Measurements from ENCODE around the gene MEIS3. TPM values are rescaled to one million over a fixed set of nuclear protein-coding genes. Genes with fewer than 3 reads are reported as not detected.

Gene MEIS3
- total RNA-seq, 2 experiments from 2014 or later, result 1.3 TPM; not detected in 1

GRCh38 chr19:47417746-47418691, 1.3 kb downstream of the MEIS3 start:
- Histone ChIP-seq H4K20me1 (ENCODE audit: insufficient read depth, low read length) (no peaks in the 10 kb centered on the region), H3K36me3 (ENCODE audit: insufficient read depth, low read length) (no peaks in the 10 kb centered on the region), H3K79me2 (ENCODE audit: insufficient read depth, low read depth, low read length) (no peaks in the 10 kb centered on the region), H3K4me3 (ENCODE audit: low read depth, low read length, poor library complexity, severe bottlenecking) (no peak overlapping the region), H2AFZ (ENCODE audit: low read length) (no peak overlapping the region), H3K9me2 (ENCODE audit: insufficient read depth, low read length) (no peaks in the 10 kb centered on the region), H3K4me2 (ENCODE audit: low read length) (no peak overlapping the region), H3K9me3 (ENCODE audit: low read length) (no peaks in the 10 kb centered on the region), H3K27ac (ENCODE audit: low read depth, low read length, poor library complexity, severe bottlenecking) (no peak overlapping the region), H3K4me1 (ENCODE audit: insufficient read depth, low read length, poor library complexity, severe bottlenecking) (no peaks in the 10 kb centered on the region)
- ChIA-PET POLR2A (no interaction called here), CTCF (ENCODE audit: unreplicated experiment) (no interaction called here)
- TF ChIP-seq CTCF (conservative IDR thresholded peaks at IDR 0.05; ENCODE audit: low read length), result no peak
- TF ChIP-seq EZH2phosphoT487 (IDR thresholded peaks at IDR 0.05; ENCODE audit: borderline replicate concordance, low read depth, low read length), result no peak
- DNase-seq (ENCODE audit: low spot score), result no peak
- BruUV-seq (replicated peaks), result no TSS peak
- intact Hi-C loops (cut with micrococcal nuclease; ENCODE audit: unreplicated experiment), result no loop called here

GRCh38 chr19:47417107-47417745, 2.1 kb downstream of the MEIS3 start:
- H2AFZ ChIP-seq (ENCODE audit: low read length), result no peak overlapping the region
- no peak overlapping the region for H3K4me3 ChIP-seq (ENCODE audit: low read depth, low read length, poor library complexity, severe bottlenecking)
- intact Hi-C loops (cut with micrococcal nuclease; ENCODE audit: unreplicated experiment), result no loop called here
- no peaks in the 10 kb centered on the region for H3K79me2 ChIP-seq (ENCODE audit: insufficient read depth, low read depth, low read length)
- no peaks in the 10 kb centered on the region for H3K9me2 ChIP-seq (ENCODE audit: insufficient read depth, low read length)
- H3K9me3 ChIP-seq (ENCODE audit: low read length), result no peaks in the 10 kb centered on the region
- TF ChIP-seq EZH2phosphoT487 (IDR thresholded peaks at IDR 0.05; ENCODE audit: borderline replicate concordance, low read depth, low read length), result no peak
- no peak for TF ChIP-seq CTCF (conservative IDR thresholded peaks at IDR 0.05; ENCODE audit: low read length)
- H3K36me3 ChIP-seq (ENCODE audit: insufficient read depth, low read length), result no peaks in the 10 kb centered on the region
- no peak overlapping the region for H3K4me2 ChIP-seq (ENCODE audit: low read length)
- H3K4me1 ChIP-seq (ENCODE audit: insufficient read depth, low read length, poor library complexity, severe bottlenecking), result no peaks in the 10 kb centered on the region
- BruUV-seq (replicated peaks), result no TSS peak
- H3K27ac ChIP-seq (ENCODE audit: low read depth, low read length, poor library complexity, severe bottlenecking), result no peak overlapping the region
- no peak for DNase-seq (ENCODE audit: low spot score)
- no peaks in the 10 kb centered on the region for H4K20me1 ChIP-seq (ENCODE audit: insufficient read depth, low read length)
- ChIA-PET CTCF (ENCODE audit: unreplicated experiment) (no interaction called here), POLR2A (no interaction called here)

- H2AFZ ChIP-seq (ENCODE audit: low read length), result no peak overlapping the region
- DNase-seq (ENCODE audit: low spot score), result no peak
- no peaks in the 10 kb centered on the region for H3K79me2 ChIP-seq (ENCODE audit: insufficient read depth, low read depth, low read length)
- no peaks in the 10 kb centered on the region for H3K9me3 ChIP-seq (ENCODE audit: low read length)
- H3K4me3 ChIP-seq (ENCODE audit: low read depth, low read length, poor library complexity, severe bottlenecking), result no peak overlapping the region
- H4K20me1 ChIP-seq (ENCODE audit: insufficient read depth, low read length), result no peaks in the 10 kb centered on the region
- H3K9me2 ChIP-seq (ENCODE audit: insufficient read depth, low read length), result no peaks in the 10 kb centered on the region
- no TSS peak for BruUV-seq (replicated peaks)
- intact Hi-C loops (cut with micrococcal nuclease; ENCODE audit: unreplicated experiment), result no loop called here
- no peak overlapping the region for H3K27ac ChIP-seq (ENCODE audit: low read depth, low read length, poor library complexity, severe bottlenecking)
- ChIA-PET CTCF (ENCODE audit: unreplicated experiment) (no interaction called here), POLR2A (no interaction called here)
- no peak overlapping the region for H3K4me2 ChIP-seq (ENCODE audit: low read length)
- TF ChIP-seq CTCF (conservative IDR thresholded peaks at IDR 0.05; ENCODE audit: low read length) (no peak), EZH2phosphoT487 (IDR thresholded peaks at IDR 0.05; ENCODE audit: borderline replicate concordance, low read depth, low read length) (no peak)
- H3K4me1 ChIP-seq (ENCODE audit: insufficient read depth, low read length, poor library complexity, severe bottlenecking), result no peaks in the 10 kb centered on the region
- no peaks in the 10 kb centered on the region for H3K36me3 ChIP-seq (ENCODE audit: insufficient read depth, low read length)
These were observed 2.7 kb downstream of the MEIS3 start for GRCh38 chr19:47416643-47416985.
